NCI-H1417 (cell line): ENCODE measurements around the gene MRPL57.
"Not testable (repeated sequence)": the region's sequence is repeated elsewhere in the genome, so short reads cannot be mapped to it uniquely, and the experiment has no call there.

Source experiments
- DNase-seq, 3 experiments: peaks; one replicate each; lab custom pipeline; 2025; lab: John Stamatoyannopoulos, UW

The MRPL57 gene

DNA sequence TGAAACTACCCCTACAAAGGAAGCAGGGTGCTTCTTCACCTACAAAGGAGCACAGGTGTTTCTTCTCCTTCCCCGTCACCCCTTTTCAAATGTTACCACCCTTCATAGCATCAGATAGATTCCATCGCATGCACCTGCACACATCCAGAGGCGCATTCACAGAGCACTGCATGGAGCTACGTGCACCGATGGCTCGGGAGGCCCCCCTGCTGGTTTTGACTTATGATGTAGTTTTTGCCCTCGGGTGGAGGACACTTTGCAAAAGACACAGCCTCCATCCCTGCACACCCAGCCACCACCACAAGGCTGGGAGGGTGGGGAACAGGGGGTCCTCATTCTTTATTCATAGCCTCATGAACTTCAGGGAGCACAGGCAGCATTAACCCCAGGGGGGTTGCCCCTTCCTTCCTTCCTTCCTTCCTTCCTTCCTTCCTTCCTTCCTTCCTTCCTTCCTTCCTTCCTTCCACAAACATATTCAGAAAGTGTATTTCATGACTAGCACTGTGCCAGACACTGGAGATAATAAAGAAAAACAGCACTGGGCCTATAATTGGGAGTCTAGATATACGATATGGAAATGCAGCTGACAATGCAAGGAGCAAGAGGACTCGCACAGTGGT lies 21.3 kb downstream of the MRPL57 start:
- not testable (repeated sequence) for DNase-seq

DNA sequence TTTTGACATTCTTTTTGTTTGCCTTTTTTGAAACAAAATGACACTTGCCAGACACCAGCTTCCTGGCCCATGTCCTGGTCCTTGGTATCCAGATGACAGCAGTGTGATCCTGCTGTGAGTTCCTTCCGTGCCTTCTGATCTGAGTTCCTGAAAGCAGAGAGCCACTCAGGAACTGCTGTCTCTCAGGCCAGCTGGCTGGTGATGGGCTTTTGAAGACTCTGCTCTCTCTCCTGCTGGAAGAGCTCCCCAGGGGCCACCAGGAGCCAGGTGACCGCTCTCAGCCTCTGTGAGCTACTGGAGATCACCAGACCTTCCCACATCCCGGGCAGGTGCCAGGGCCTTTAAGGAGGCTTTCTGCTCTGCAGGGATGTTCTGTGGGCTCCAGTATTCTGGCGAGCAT lies 21.9 kb downstream of the MRPL57 start:
- DNase-seq, result peak in 1 of 3 experiments; percentile 86

DNA sequence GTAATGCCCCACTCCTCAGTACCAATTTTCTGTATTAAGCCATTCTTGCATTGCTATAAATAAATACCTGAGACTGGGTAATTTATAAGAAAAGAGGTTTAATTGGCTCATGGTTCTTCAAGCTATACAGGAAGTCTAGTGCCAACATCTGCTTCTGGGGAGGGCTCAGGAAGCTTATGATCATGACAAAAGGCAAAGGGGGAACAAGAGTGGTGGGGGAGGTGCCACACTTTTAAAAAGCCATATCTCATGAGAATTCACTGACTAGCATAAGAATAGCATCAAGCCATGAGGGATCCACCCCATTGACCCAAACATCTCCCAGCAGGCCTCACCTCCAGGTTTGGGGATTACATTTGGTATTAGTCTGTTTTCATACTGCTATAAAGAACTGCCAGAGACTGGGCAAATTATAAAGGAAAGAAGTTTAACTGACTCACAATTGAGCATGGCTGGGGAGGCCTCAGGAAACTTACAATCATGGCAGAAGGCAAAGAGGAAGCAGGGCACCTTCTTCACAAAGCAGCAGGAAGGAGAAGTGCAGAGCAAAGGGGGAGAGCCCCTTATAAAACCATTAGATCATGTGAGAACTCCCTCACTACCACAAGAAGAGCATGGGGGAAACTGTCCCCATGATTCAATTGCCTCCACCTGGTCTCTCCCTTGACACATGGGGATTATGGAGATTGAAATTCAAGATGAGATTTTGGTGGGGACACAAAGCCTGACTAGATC lies 25.2 kb downstream of the MRPL57 start:
- not testable (repeated sequence) for DNase-seq

DNA sequence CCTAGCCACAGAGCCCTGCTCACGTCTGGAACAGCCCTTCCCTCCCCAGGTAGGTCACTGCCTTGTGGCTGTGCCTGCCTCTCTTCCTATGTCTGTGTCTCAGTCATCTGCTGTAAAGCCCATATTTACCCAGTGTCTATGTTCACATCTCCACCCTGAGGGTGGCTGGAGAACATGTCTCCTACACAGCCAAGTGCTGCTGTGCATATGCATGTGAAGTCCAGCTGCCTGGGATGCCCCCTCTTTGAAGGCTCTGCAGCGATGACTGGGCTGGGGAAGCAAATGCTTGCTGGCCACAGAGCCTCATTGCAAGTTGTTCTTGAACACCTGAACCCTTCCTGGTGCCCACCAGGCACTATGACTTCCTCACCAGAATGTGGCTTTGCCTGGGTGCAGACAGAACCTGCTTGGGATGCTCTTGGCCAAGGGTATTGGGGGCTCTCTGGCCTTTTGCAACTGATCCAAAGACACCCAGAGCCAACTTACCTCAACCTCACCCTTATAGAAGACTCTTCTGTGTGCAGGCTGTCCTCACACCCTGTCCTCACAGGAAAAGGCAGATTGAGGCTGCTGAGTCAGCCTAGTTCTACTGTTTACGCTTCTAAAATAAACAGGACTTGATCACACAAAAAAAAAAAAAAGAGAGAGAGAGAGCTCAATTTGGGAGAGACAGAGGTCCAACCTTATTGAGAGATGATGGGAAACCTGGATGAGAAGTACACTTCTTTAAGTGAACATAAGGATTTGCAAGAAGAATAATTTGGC lies 26.5 kb downstream of the MRPL57 start:
- no peak for DNase-seq

GRCh38 chr13:21208652-21209154 lies 32.2 kb downstream of the MRPL57 start:
- no peak for DNase-seq

GRCh38 chr13:21212138-21212775 lies 35.8 kb downstream of the MRPL57 start:
- no peak for DNase-seq

GRCh38 chr13:21215419-21215818 lies 39.0 kb downstream of the MRPL57 start:
- DNase-seq, result not testable (repeated sequence)

- DNase-seq, result no peak
These were observed 39.9 kb downstream of the MRPL57 start for GRCh38 chr13:21216332-21216731.

DNA sequence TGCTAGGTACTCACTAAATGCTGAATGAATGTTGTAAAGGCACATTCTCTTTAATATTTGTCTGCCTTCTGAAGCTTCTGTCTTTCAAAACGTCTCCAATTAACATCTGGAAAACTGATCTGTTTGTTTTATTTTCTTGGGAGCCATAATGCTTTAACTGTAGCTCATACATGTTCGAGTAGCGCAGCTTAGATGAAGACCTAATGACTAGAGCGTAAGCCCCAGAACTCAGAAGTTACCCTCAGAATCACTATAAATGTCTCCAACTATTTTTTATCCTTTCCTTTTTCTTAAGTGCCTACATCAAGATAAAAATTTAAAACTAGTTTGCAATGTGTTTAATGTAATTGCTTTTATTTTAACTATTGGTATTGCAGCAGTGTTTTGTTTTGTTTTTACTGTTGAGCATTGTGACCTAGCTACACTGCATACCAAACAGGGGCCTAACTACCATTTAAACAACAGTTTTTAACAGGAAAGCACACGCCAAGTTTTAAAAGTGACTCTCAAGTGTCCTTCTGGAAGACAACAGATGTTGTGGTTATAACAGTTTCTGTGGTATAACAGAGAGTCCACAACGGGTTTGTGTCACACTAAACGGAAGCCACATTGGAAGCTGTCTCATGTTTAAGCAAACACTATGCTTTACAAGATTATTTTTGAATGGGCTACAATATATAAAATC lies 42.0 kb downstream of the MRPL57 start:
- no peak for DNase-seq

DNA sequence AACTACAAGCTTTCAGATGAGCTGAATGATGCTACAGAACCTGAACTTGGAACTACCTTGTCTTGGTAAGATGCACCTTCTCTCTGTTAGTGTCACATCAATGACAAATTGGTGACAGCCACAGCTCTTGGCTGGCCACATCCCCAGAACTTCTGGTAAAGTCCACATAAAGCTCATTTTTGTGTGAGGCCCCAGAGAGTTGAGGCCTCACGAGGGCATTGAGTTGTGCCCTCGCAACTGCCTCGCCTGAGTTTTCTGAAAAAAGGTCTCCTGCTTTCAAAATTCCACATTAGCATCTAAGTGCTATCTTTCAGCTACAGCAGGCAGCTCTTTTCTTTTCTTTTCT lies 42.6 kb downstream of the MRPL57 start:
- DNase-seq, result no peak

DNA sequence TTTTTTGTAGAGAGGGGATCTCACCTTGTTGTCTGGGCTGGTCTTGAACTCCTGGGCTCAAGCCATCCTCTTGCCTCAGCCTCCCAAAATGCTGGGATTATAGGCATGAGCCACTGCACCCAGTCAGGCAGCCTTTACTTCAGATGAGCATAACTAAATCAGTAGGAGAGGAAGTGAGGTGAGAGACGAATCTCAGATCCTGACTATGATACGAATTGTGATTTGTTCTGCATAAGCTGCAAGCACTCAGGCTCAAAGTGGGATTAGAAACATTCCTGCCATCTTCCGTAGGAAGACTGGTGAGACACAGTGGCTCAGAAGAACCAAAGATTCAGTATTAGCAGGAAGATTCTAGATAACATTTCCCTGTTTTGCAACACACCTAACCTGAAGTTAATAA lies 43.3 kb downstream of the MRPL57 start:
- DNase-seq, result not testable (repeated sequence)

DNA sequence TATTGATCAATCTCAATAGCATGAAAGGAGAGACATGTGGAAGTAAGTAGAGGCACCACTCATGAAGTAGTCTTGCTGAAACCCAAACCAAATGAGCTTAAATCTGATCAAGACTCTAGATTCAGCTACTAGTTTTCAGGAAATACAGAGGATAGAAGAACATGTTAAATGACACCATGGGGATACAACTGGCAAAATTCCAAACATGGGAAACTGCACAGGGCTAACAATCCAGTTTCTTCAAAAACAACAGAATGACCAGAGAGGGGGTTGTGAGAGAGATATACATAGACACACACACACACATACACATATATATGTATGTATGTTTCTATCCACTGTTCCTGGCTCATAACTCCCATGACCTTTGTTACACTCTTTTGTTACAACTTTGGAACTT lies 44.8 kb downstream of the MRPL57 start:
- no peak for DNase-seq

DNA sequence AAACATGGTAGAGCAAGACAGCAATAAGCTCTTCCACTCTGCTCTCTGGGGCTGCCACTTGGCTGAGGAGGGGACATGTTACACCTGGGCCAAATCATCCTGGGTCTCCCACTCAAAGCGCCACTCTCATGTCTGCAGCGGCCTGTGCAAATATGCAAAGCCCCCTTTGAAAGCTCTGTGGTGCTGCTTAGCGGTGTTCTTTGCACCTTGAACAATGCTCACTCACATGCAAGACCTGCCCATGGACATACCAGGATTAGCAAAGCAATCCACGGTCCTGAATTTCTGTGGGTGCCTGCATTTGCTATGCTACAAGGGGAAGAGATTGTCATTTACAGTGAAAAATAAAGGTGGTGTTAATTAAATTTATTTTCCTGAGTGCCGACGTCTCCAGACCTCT lies 48.6 kb downstream of the MRPL57 start:
- DNase-seq, result peak in 1 of 3 experiments; percentile 1

GRCh38 chr13:21225841-21226581 lies 49.6 kb downstream of the MRPL57 start:
- no peak for DNase-seq

GRCh38 chr13:21227917-21228316 lies 51.5 kb downstream of the MRPL57 start:
- DNase-seq, result no peak
